Mucosa of descending colon (tissue), 3 donors: ENCODE data around the gene LIX1. TPM values are rescaled to one million over a fixed set of nuclear protein-coding genes. Genes with fewer than 3 reads are reported as not detected.

ENCODE experiments used
- ATAC-seq: fragments of 200-7000 bp; cut with Tn5 transposase; one replicate; pipeline ENCODE4 v1.9.1; 2020; ENCODE audit warnings: mild to moderate bottlenecking, moderate library complexity
- DNase-seq, 3 donors: peaks; one replicate each; pipeline ENCODE4 v3.0.0-alpha.2; 2020
- H3K36me3 ChIP-seq: fragments of 200-600 bp; one replicate; pipeline ENCODE4 v1.8.0; 2021; ENCODE audit warnings: low read depth, mild to moderate bottlenecking
- H3K4me1 ChIP-seq: fragments of 200-600 bp; one replicate; pipeline ENCODE4 v1.8.0; 2021; ENCODE audit warnings: low read depth, mild to moderate bottlenecking
- H3K4me3 ChIP-seq: fragments of 200-600 bp; one replicate; pipeline ENCODE4 v1.8.0; 2021; ENCODE audit warnings: mild to moderate bottlenecking
- H3K9me3 ChIP-seq: fragments of 200-600 bp; one replicate; pipeline ENCODE4 v1.8.0; 2021; ENCODE audit warnings: mild to moderate bottlenecking
- intact Hi-C, 2 donors: fragments of 100-400 bp; cut with DNase I in 1 of 2; cut with micrococcal nuclease in 1 of 2; formaldehyde crosslinking; loops; one replicate each; pipeline versions ENCODE4 v1.11.0 to v1.11.1; 2022; cut with DNase I, micrococcal nuclease
- total RNA-seq, 3 donors: library from RNA; stranded (reverse); fragmentation: NEBNext Ultra II Directional in 2 of 3; extraction: Animal tissue kit (Norgen Biotek cat#: 25700) in 2 of 3; gene quantifications; one replicate each; pipeline versions ENCODE4 v1.2.1 to v1.2.4, GENCODE V29; 2021 to 2023
- TF ChIP-seq, protein P1 (sequence below): fragments of 200-600 bp; IDR thresholded peaks from one replicate; pipeline ENCODE4 v1.8.0; 2022; ENCODE audit warnings: antibody characterized with exemption, mild to moderate bottlenecking
- donor health status: DM: no; HTN: no; CAD: no; lungs with moderate emphysema.
- donor health status: DM: no; HTN: no; CAD: no.
- donor health status: DM: no; HTN: yes; CAD: no.

Gene LIX1
- total RNA-seq, 3 donors from 2014 or later, result 1.7 TPM; not detected in 2

DNA sequence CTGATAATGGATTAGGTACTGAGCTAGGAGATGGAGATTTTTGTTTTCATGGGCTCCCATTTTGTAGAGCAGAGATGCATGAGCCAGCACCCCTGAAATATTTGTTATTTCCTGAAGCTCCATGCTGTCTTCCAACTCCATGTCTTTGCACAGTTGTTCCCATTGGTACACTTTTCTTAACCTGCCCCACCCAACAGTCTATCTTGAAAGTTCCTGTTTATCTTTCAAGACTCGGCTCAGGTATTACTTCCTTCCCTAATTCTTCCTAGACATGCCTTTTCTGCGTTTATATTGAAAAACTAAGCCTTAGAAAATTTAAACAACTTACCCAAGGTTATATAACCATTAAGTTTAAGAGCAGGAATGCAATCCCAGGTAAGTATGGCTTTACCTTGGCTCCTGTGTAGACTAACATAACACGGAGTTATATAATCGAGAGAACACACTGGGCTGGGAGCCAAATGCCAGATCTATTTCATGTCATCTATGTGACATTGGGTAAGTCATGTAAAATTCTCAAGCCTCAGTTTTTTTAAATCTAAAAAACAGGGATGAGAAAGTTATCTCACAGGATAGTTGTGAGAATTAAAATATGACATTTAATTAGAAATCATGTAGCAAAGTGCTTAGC, 67.4 kb downstream of the LIX1 start:
- peak in 1 of 3 donors; percentile 71 for DNase-seq
- intact Hi-C loops, result no loop called here
- H3K4me1 ChIP-seq, result no peaks in the 10 kb centered on the region
- peak; percentile 63 for ATAC-seq
- no peaks in the 10 kb centered on the region for H3K9me3 ChIP-seq
- TF ChIP-seq, protein P1, sequence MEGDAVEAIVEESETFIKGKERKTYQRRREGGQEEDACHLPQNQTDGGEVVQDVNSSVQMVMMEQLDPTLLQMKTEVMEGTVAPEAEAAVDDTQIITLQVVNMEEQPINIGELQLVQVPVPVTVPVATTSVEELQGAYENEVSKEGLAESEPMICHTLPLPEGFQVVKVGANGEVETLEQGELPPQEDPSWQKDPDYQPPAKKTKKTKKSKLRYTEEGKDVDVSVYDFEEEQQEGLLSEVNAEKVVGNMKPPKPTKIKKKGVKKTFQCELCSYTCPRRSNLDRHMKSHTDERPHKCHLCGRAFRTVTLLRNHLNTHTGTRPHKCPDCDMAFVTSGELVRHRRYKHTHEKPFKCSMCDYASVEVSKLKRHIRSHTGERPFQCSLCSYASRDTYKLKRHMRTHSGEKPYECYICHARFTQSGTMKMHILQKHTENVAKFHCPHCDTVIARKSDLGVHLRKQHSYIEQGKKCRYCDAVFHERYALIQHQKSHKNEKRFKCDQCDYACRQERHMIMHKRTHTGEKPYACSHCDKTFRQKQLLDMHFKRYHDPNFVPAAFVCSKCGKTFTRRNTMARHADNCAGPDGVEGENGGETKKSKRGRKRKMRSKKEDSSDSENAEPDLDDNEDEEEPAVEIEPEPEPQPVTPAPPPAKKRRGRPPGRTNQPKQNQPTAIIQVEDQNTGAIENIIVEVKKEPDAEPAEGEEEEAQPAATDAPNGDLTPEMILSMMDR, result no peak
- H3K36me3 ChIP-seq, result no peaks in the 10 kb centered on the region
- H3K4me3 ChIP-seq, result no peak overlapping the region

DNA sequence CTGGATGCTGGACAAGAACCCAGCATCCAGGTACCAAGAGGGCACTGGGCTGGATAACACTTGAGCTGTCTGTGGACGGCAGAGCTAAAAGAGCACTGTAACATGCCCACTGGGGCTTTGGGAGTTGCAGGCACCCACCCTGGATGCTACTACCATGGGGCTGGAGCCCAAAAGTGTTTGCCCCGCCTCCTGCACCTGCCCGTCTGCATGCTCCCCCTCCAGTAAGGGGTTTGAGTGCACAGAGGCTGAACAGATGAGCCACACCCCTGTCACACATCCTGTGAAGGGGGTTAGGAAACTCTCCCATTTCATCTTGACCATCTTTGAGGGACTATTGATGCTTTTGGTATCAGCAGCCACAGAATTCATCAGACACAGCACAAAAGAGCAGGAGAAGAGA, 69.0 kb downstream of the LIX1 start:
- ATAC-seq, result no peak
- no peaks in the 10 kb centered on the region for H3K36me3 ChIP-seq
- no peak for DNase-seq
- no peaks in the 10 kb centered on the region for H3K9me3 ChIP-seq
- H3K4me3 ChIP-seq, result no peak overlapping the region
- intact Hi-C loops, result no loop called here
- TF ChIP-seq, protein P1, result no peak
- H3K4me1 ChIP-seq, result no peaks in the 10 kb centered on the region

DNA sequence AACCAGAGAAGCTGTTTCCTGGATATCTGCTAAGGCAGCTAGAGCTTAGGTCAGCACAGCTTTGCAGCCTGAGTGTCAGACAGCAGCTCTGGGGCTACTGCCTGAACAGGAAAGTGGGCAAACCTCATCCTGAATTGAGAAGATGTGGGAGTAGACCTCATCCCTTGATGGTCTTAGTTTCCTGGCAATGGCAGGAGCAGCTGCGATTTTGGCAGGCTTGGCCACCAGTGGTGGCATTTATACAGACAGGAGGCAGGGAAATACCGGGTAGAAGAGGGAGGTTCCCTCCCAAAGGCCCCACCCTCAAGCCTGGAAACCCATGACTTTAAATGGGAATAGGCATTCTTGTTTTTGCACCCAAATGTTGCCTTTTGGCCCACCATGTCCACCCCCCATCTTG, 69.7 kb downstream of the LIX1 start:
- Histone ChIP-seq H3K4me1 (no peaks in the 10 kb centered on the region), H3K9me3 (no peaks in the 10 kb centered on the region), H3K36me3 (no peaks in the 10 kb centered on the region), H3K4me3 (no peak overlapping the region)
- intact Hi-C loops, result no loop called here
- DNase-seq (no peak), ATAC-seq (no peak)
- TF ChIP-seq, protein P1, result no peak

DNA sequence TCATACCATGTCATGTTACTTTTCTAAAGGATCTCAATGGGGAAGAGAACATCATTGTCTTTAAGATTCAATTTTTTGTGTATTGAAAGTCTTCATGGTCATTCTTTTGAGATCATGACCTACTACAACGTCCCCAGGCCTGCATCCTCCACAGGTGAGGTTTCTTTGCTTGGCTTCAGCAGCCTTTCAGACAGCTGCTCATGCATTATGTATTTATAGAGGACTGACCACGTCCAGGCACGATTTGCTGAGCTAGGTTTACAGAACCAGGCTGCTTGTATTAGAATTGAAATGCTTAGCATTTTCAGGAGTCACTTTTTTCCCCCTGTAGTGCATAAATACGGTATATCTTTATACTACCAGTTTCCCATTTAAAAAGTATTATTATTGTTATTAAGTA, 70.4 kb downstream of the LIX1 start:
- DNase-seq (no peak), ATAC-seq (no peak)
- no peaks in the 10 kb centered on the region for H3K4me1 ChIP-seq
- H3K36me3 ChIP-seq, result no peaks in the 10 kb centered on the region
- TF ChIP-seq, protein P1, result no peak
- no peaks in the 10 kb centered on the region for H3K9me3 ChIP-seq
- no peak overlapping the region for H3K4me3 ChIP-seq
- intact Hi-C loops, result no loop called here

DNA sequence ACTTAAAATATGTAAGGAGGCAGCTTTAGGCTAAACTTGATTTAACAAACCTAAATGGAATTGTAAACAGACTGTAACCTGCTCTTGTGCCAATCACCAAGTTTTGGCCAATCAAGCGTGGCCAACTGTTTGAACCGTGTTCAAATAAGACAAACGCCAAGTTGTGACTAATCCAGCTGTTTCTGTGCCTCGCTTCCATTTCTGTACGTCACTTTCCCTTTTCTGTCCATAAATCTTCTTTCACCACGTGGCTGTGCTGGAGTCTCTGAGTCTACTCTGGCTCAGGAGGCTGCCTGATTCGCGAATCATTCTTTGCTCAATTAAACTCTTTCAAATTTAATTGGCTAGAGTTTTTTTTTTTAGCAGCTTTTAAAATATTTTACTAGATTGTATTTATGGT, 71.3 kb downstream of the LIX1 start:
- peak in 1 of 3 donors; percentile 21 for DNase-seq
- no peak for ATAC-seq
- H3K4me3 ChIP-seq, result no peak overlapping the region
- H3K36me3 ChIP-seq, result no peaks in the 10 kb centered on the region
- H3K9me3 ChIP-seq, result no peaks in the 10 kb centered on the region
- intact Hi-C loops, result no loop called here
- TF ChIP-seq, protein P1, result no peak
- no peaks in the 10 kb centered on the region for H3K4me1 ChIP-seq

DNA sequence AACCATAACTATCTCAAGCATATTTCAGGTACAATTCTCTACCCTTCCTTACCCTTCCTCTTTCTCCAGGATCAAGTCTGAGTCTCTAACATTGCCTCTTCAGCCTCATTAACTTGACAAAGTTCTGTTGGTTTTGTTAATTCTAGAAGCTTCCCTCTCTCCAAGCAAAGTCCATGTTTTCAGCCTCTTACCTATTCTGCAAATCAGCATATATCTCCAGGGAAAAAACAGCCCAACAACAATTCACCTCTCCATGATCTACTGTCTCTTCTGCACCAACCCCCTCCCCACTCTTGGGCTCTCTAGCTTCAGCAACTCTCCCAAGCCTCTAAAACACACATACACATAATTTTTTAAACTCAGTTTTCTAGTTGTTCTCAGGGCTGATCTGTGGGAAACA, 72.2 kb downstream of the LIX1 start:
- TF ChIP-seq, protein P1, result no peak
- H3K4me1 ChIP-seq, result no peaks in the 10 kb centered on the region
- ATAC-seq (no peak), DNase-seq (no peak)
- H3K9me3 ChIP-seq, result no peaks in the 10 kb centered on the region
- no peak overlapping the region for H3K4me3 ChIP-seq
- intact Hi-C loops, result no loop called here
- H3K36me3 ChIP-seq, result no peaks in the 10 kb centered on the region
